Breast epithelium (tissue), 3 donors: ENCODE data around the gene REEP1.

Experiments used
- POLR2A ChIP-seq: fragments of 450-650 bp; IDR thresholded peaks from one replicate; pipeline ENCODE4 v1.6.1; 2016; ENCODE audit warnings: antibody characterized with exemption, mild to moderate bottlenecking, moderate library complexity
- TF ChIP-seq, protein P1 (sequence below), 3 donors: fragments of 450-650 bp; IDR thresholded peaks; one replicate each; pipeline ENCODE4 v1.5.1; 2016 to 2017; ENCODE audit warnings: antibody characterized with exemption in 3 of 3, mild to moderate bottlenecking in 3 of 3, moderate library complexity in 3 of 3

DNA sequence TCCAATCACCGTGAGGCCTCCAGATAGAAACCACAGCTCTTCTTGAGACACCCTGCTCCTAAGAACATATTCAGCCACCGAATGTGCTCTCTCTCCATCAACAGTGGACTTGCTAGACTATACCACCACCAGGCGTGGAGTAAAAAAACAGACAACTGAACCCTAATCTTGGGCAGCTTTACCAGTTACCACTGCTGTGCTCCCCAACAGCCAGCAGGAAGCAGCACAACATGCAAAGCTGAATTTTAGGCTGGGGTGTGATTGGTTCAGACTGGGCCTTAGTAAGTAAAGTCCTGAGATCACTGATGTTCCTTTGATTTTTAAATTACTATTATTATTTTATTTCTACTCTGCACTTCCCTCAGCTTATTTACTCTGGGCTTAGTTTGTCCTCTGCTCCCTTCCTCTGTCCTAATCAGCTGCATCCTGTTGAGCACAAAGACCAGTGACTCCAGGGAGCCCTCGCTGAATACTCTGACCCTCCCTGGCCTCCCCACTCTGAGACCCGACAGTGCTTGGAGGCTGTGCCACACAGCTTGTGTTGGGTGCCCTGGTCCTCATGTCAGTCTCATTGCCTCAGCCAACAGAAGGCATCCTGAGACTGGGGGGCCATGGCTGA lies 116.3 kb downstream of the REEP1 start:
- TF ChIP-seq, protein P1, sequence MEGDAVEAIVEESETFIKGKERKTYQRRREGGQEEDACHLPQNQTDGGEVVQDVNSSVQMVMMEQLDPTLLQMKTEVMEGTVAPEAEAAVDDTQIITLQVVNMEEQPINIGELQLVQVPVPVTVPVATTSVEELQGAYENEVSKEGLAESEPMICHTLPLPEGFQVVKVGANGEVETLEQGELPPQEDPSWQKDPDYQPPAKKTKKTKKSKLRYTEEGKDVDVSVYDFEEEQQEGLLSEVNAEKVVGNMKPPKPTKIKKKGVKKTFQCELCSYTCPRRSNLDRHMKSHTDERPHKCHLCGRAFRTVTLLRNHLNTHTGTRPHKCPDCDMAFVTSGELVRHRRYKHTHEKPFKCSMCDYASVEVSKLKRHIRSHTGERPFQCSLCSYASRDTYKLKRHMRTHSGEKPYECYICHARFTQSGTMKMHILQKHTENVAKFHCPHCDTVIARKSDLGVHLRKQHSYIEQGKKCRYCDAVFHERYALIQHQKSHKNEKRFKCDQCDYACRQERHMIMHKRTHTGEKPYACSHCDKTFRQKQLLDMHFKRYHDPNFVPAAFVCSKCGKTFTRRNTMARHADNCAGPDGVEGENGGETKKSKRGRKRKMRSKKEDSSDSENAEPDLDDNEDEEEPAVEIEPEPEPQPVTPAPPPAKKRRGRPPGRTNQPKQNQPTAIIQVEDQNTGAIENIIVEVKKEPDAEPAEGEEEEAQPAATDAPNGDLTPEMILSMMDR (IDR thresholded peaks at IDR 0.05), result peak; percentile 44 to 79 (median 73)
- TF ChIP-seq POLR2A, result no peak
